ENCODE measurements around the gene PHACTR4. TPM values are rescaled to one million over a fixed set of nuclear protein-coding genes. Genes with fewer than 3 reads are reported as not detected.
"Not testable (repeated sequence)": the region's sequence is repeated elsewhere in the genome, so short reads cannot be mapped to it uniquely, and the experiment has no call there.

Gene PHACTR4
- total RNA-seq, 1 experiment from 2014 or later = 50.7 TPM

DNA sequence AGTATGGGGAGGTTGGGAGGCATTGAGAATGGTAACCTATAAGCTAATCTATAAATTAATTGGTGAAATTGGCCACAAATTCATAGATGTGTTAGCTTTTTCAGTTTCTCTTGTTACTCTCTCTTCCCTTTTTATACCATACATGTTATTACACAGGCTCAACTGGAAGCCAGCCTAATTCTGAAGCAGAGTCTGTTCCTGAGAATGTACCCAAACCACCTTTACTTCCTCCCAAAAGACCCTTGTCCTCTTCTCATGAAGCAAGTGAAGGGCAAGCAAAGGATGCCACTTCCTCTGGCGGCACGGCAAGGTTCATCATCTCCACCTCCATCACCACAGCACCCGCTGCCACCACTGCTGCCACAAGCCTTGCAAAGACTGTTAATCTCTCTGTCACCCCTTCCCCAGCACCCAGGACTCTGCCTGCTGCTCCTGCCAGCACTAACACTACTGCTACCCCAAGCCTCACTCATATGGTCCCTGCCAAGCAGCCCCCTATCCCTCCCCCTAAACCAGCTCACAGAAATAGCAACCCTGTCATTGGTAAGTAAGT lies 96.8 kb downstream of the PHACTR4 start:
- CTCF ChIA-PET = interaction anchor here (0.6 to 0.7 kb wide), 2 partner anchors 34 to 107 kb away, joined by 3 read pairs; no protein-coding TSS in a partner anchor
- Mint-ChIP-seq H3K36me3 (ENCODE audit: insufficient read depth, unreplicated experiment) (peaks cover 72% of the 10 kb centered on the region), H3K27ac (ENCODE audit: low read depth, unreplicated experiment) (no peak overlapping the region), H3K9me3 (ENCODE audit: unreplicated experiment) (no peaks in the 10 kb centered on the region), H3K4me3 (ENCODE audit: unreplicated experiment) (no peak overlapping the region), H3K4me1 (ENCODE audit: insufficient read depth, unreplicated experiment) (no peaks in the 10 kb centered on the region), H3K27me3 (ENCODE audit: insufficient read depth, unreplicated experiment) (no peaks in the 10 kb centered on the region)
- DNase-seq (ENCODE audit: unreplicated experiment) = no peak
- POLR2A ChIA-PET = interaction anchor here (0.6 kb wide), 2 partner anchors 99 to 115 kb away, joined by 3 read pairs; no protein-coding TSS in a partner anchor
- intact Hi-C loops (cut with micrococcal nuclease) = no loop called here
- TF ChIP-seq, protein P1, sequence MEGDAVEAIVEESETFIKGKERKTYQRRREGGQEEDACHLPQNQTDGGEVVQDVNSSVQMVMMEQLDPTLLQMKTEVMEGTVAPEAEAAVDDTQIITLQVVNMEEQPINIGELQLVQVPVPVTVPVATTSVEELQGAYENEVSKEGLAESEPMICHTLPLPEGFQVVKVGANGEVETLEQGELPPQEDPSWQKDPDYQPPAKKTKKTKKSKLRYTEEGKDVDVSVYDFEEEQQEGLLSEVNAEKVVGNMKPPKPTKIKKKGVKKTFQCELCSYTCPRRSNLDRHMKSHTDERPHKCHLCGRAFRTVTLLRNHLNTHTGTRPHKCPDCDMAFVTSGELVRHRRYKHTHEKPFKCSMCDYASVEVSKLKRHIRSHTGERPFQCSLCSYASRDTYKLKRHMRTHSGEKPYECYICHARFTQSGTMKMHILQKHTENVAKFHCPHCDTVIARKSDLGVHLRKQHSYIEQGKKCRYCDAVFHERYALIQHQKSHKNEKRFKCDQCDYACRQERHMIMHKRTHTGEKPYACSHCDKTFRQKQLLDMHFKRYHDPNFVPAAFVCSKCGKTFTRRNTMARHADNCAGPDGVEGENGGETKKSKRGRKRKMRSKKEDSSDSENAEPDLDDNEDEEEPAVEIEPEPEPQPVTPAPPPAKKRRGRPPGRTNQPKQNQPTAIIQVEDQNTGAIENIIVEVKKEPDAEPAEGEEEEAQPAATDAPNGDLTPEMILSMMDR (IDR thresholded peaks at IDR 0.05; ENCODE audit: unreplicated experiment) = no peak
- TSS peak; percentile 14 for BruUV-seq (replicated peaks)

DNA sequence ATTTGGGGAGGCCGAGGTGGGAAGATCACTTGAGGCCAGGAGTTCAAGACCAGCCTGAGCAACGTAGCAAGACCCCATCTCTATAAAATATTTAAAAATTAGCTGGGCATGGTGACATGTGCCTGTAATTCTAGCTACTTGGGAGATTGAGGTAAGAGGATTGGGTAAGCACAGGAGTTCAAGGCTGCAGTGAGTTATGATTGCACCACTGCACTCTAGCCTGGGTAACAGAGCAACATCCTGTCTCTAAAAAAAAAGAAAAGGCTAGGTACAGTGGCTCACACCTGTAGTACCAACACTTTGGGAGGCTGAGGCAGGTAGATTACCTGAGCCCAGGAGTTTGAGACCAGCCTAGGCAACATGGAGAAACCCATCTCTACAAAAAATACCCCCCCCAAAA lies 100.6 kb downstream of the PHACTR4 start:
- H3K4me1 Mint-ChIP-seq (ENCODE audit: insufficient read depth, unreplicated experiment) = no peaks in the 10 kb centered on the region
- intact Hi-C loops (cut with micrococcal nuclease) = no loop called here
- no peak overlapping the region for H3K27ac Mint-ChIP-seq (ENCODE audit: low read depth, unreplicated experiment)
- H3K9me3 Mint-ChIP-seq (ENCODE audit: unreplicated experiment) = no peaks in the 10 kb centered on the region
- TF ChIP-seq, protein P1 (IDR thresholded peaks at IDR 0.05; ENCODE audit: unreplicated experiment) = no peak
- POLR2A ChIA-PET = interaction anchor here (1.4 kb wide), 1 partner anchor 18 kb away, joined by 3 read pairs; no protein-coding TSS in a partner anchor
- no peak overlapping the region for H3K4me3 Mint-ChIP-seq (ENCODE audit: unreplicated experiment)
- no peaks in the 10 kb centered on the region for H3K27me3 Mint-ChIP-seq (ENCODE audit: insufficient read depth, unreplicated experiment)
- BruUV-seq (replicated peaks) = no TSS peak
- CTCF ChIA-PET = interaction anchor here (0.7 to 2.1 kb wide), 2 partner anchors 60 to 639 kb away, joined by 3 to 6 read pairs; no protein-coding TSS in a partner anchor
- DNase-seq (ENCODE audit: unreplicated experiment) = peak; percentile 18
- peaks cover 73% of the 10 kb centered on the region for H3K36me3 Mint-ChIP-seq (ENCODE audit: insufficient read depth, unreplicated experiment)

DNA sequence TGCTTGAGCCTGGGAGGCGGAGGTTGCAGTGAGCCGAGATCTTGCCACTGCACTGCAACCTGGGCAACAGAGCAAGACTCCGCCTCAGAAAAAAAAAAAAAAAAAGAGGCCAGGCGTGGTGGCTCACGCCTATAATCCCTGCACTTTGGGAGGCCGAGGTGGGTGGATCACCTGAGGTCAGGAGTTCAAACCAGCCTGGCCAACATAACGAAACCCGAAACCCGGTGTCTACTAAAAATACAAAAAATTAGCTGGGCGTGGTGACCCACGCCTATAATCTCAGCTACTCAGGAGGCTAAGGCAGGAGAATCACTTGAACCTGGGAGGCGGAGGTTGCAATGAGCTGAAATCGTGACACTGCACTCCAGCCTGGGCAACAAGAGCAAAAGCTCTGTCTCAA lies 110.0 kb downstream of the PHACTR4 start:
- DNase-seq (ENCODE audit: unreplicated experiment); H3K4me3 Mint-ChIP-seq (ENCODE audit: unreplicated experiment); H3K27ac Mint-ChIP-seq (ENCODE audit: low read depth, unreplicated experiment); H3K27me3 Mint-ChIP-seq (ENCODE audit: insufficient read depth, unreplicated experiment); BruUV-seq (replicated peaks); H3K9me3 Mint-ChIP-seq (ENCODE audit: unreplicated experiment); H3K4me1 Mint-ChIP-seq (ENCODE audit: insufficient read depth, unreplicated experiment); intact Hi-C loops (cut with micrococcal nuclease): not testable (repeated sequence)
- H3K36me3 Mint-ChIP-seq (ENCODE audit: insufficient read depth, unreplicated experiment) = peaks cover 90% of the 10 kb centered on the region
- CTCF ChIA-PET = interaction anchor here (0.6 kb wide), 2 partner anchors 48 to 122 kb away, joined by 3 to 4 read pairs; no protein-coding TSS in a partner anchor
- POLR2A ChIA-PET = interaction anchor here (0.8 kb wide), 1 partner anchor 26 kb away, joined by 3 read pairs; the partner anchor contains the start of gene RCC1

DNA sequence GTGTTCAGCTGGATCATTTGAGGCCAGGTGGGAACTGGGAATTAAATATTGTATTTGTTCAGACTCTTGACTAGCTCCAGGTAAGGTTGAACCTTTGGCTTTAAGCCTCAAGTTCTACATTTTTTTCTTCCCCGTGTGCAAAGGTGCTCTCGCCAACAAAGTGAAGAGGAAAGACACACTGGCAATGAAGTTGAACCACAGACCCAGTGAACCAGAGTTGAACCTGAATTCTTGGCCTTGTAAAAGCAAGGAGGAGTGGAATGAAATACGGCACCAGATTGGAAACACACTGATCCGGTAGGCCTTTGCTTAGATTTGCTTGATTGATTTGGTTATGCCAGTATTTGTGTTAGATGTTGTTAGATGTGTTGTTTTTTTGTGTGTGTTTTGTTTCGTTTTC lies 110.8 kb downstream of the PHACTR4 start:
- Mint-ChIP-seq H3K4me3 (ENCODE audit: unreplicated experiment) (no peak overlapping the region), H3K4me1 (ENCODE audit: insufficient read depth, unreplicated experiment) (no peaks in the 10 kb centered on the region), H3K27me3 (ENCODE audit: insufficient read depth, unreplicated experiment) (no peaks in the 10 kb centered on the region), H3K27ac (ENCODE audit: low read depth, unreplicated experiment) (no peak overlapping the region), H3K9me3 (ENCODE audit: unreplicated experiment) (no peaks in the 10 kb centered on the region), H3K36me3 (ENCODE audit: insufficient read depth, unreplicated experiment) (peaks cover 86% of the 10 kb centered on the region)
- TF ChIP-seq, protein P1 (IDR thresholded peaks at IDR 0.05; ENCODE audit: unreplicated experiment) = no peak
- POLR2A ChIA-PET = no interaction called here
- BruUV-seq (replicated peaks) = no TSS peak
- CTCF ChIA-PET = interaction anchor here (0.5 kb wide), 1 partner anchor 20 kb away, joined by 3 read pairs; no protein-coding TSS in a partner anchor
- DNase-seq (ENCODE audit: unreplicated experiment) = no peak
- intact Hi-C loops (cut with micrococcal nuclease) = no loop called here

Measured in MCF 10A (cell line).